Pancreas (tissue), 10 donors: ENCODE measurements around the gene LINGO1. TPM values are rescaled to one million over a fixed set of nuclear protein-coding genes. Genes with fewer than 3 reads are reported as not detected.
A peak's percentile ranks its signal among the peaks of the same experiment; 100 is the strongest.

Source experiments
- ATAC-seq, 4 donors: fragments of 200-7000 bp; cut with Tn5 transposase; one replicate each; pipeline versions ENCODE4 v1.8.0 to v1.9.1; 2020; ENCODE audit warnings: mild to moderate bottlenecking in 4 of 4, moderate library complexity in 4 of 4
- DNase-seq, 6 donors: peaks; one replicate each; pipeline ENCODE4 v3.0.0-alpha.2; 2020
- FAIRE-seq: peaks from 2 replicates; lab custom pipeline; 2012; peaks lifted over from hg19 to GRCh38; lab: Jason Lieb, UNC
- H3K27ac ChIP-seq, 4 donors: fragments of 200-600 bp; sonication (generic); 1 replicate in 3 of 4; 2 replicates in 1 of 4; pipeline versions ENCODE4 v1.5.0 to v1.8.0; 2020
- H3K27me3 ChIP-seq, 4 donors: fragments of 200-600 bp; one replicate each; pipeline ENCODE4 v1.8.0; 2021
- H3K36me3 ChIP-seq, 3 donors: fragments of 200-600 bp; sonication (generic) in 1 of 3; one replicate each; pipeline versions ENCODE4 v1.5.0 to v1.8.0; 2020 to 2021
- H3K4me1 ChIP-seq, 3 donors: fragments of 200-600 bp; one replicate each; pipeline ENCODE4 v1.8.0; 2021
- H3K4me3 ChIP-seq, 4 donors: fragments of 200-600 bp; sonication (generic) in 2 of 4; one replicate each; pipeline versions ENCODE4 v1.5.0 to v1.8.0; 2020 to 2021
- H3K9me3 ChIP-seq, 4 donors: fragments of 200-600 bp; one replicate each; pipeline ENCODE4 v1.8.0; 2021
- WGBS, 2 donors: extraction: QIAGEN DNeasy Blood & Tissue Kit; methylation state at CpG; one replicate each; pipeline ENCODE4 v1.1.7; 2013; 5-methylcytosine and 5-hydroxymethylcytosine counted together
- intact Hi-C, 3 donors: fragments of 100-400 bp; cut with DNase I; formaldehyde crosslinking; loops; one replicate each; pipeline versions ENCODE4 v1.11.1 to v1.14.2; 2022
- polyA plus RNA-seq, 2 donors: library from polyadenylated mRNA; stranded (reverse); fragments of 200-250 nt; gene quantifications; one replicate each; pipeline ENCODE4 v1.2.3, GENCODE V29; 2013
- total RNA-seq, 6 donors: library from RNA; stranded (reverse); fragmentation: NEBNext Ultra II Directional in 4 of 6; extraction: Animal tissue kit (Norgen Biotek cat#: 25700) in 4 of 6; gene quantifications; one replicate each; pipeline versions ENCODE4 v1.2.1 to v1.2.4, GENCODE V29; 2021 to 2023
- TF ChIP-seq, protein P1 (sequence below), 4 donors: fragments of 200-600 bp; sonication (generic) in 3 of 4; IDR thresholded peaks; one replicate each; pipeline versions ENCODE4 v1.5.0 to v1.8.0; 2021; ENCODE audit warnings: antibody characterized with exemption in 4 of 4
- donor health status: healthy with polysubstance abuse.
- donor health status: DM: no; HTN: no; CAD: no; lungs with moderate emphysema.
- donor health status: DM: no; HTN: no; CAD: no.
- donor health status: control.
- donor health status: control.
- donor health status: Bipolar disorder and iron deficiency.
- donor health status: DM: yes; HTN: yes; CAD: no.
- donor health status: DM: no; HTN: no; CAD: no.
- donor health status: DM: no; HTN: no; CAD: no.
- donor health status: DM: yes; HTN: yes; CAD: no.

The LINGO1 gene
- total and polyA plus RNA-seq, 8 donors = 0.80 to 3.0 (median 1.7) TPM

DNA sequence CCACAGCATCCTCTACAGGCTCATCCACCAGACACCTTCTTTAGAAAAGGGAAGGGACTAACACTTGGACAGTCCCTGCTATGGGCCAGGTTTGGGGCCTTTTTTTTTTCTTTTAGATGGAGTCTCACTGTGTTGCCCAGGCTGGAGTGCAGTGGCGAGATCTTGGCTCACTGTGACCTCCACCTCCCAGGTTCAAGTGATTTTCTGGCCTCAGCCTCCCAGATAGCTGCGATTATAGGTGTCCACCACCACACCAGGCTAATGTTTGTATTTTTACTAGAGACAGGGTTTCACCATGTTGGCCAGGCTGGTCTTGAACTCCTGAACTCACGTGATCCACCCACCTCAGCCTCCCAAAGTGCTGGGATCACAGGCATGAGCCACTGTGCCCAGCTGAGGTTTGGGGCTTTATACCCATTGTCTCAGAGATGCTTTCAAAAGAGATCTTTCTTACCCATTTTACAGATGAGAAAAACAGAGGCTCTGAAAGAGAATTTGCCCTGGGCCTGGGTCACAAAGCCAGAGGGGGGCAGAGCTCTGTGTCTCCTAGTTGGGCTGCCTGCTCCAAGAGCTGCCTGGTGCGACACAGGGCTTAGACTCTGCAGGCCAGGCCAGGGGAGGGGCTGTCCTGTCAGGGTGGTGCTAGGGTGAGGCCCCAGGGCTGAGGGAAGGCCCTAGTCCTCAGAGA is 11.6 kb downstream of the LINGO1 start:
- Histone ChIP-seq H3K4me3 (no peak overlapping the region), H3K9me3 (no peaks in the 10 kb centered on the region), H3K36me3 (no peaks in the 10 kb centered on the region), H3K4me1 (no peaks in the 10 kb centered on the region), H3K27ac (no peak overlapping the region), H3K27me3 (no peaks in the 10 kb centered on the region)
- FAIRE-seq (no peak), DNase-seq (no peak), ATAC-seq (no peak)
- TF ChIP-seq, protein P1, sequence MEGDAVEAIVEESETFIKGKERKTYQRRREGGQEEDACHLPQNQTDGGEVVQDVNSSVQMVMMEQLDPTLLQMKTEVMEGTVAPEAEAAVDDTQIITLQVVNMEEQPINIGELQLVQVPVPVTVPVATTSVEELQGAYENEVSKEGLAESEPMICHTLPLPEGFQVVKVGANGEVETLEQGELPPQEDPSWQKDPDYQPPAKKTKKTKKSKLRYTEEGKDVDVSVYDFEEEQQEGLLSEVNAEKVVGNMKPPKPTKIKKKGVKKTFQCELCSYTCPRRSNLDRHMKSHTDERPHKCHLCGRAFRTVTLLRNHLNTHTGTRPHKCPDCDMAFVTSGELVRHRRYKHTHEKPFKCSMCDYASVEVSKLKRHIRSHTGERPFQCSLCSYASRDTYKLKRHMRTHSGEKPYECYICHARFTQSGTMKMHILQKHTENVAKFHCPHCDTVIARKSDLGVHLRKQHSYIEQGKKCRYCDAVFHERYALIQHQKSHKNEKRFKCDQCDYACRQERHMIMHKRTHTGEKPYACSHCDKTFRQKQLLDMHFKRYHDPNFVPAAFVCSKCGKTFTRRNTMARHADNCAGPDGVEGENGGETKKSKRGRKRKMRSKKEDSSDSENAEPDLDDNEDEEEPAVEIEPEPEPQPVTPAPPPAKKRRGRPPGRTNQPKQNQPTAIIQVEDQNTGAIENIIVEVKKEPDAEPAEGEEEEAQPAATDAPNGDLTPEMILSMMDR (IDR thresholded peaks at IDR 0.05) = no peak
- 89 to 91% methylated on average over 4 of the region's 4 CpGs for WGBS, 2 donors
- intact Hi-C loops = no loop called here

DNA sequence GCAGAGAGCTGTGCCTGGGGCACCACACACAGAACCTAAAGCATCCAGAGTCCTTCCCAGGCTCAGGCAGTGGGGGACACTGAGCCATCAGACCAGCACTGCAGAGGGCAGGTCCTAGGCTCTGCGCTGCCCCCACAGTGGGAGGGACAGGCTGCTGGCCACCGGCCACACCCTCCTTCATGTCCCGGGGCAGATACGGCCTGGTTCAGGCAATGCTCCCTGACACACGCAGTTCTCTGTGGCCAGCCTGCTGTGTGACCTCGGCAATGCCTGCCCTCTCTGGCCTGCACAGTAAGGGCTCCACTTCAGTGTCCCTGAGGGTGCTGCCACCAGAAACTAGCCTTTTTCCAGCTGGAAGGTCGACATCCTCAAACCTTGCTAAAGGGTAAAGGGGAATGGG is 12.4 kb downstream of the LINGO1 start:
- H3K9me3 ChIP-seq = no peaks in the 10 kb centered on the region
- H3K4me1 ChIP-seq = no peaks in the 10 kb centered on the region
- FAIRE-seq (no peak), DNase-seq (no peak), ATAC-seq (no peak)
- H3K36me3 ChIP-seq = no peaks in the 10 kb centered on the region
- no peak overlapping the region for H3K4me3 ChIP-seq
- H3K27me3 ChIP-seq = no peaks in the 10 kb centered on the region
- WGBS, 2 donors = 79 to 84% methylated on average over 7 of the region's 7 CpGs
- TF ChIP-seq, protein P1 (IDR thresholded peaks at IDR 0.05) = no peak
- intact Hi-C loops = no loop called here
- H3K27ac ChIP-seq = no peak overlapping the region

DNA sequence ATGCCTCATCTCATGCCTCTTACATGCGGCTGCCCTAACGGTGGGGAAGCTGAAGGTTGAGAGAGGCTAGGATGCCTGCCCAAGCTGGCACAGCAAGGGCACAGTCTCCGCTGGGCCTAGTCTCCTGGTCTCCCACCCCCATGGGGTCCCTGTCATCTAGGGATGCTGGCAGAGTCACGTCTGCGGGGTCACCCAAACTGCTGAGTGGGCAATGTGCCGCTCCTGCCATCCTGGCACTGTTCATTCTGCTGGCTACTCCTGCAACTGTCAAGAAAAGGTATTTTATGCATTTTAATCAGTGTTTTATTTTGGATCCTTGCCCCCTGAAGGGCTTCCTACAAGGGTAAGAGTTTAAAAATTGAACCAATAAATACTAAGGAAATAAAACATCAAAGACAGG is 12.8 kb downstream of the LINGO1 start:
- intact Hi-C loops = no loop called here
- TF ChIP-seq, protein P1 (IDR thresholded peaks at IDR 0.05) = no peak
- no peak overlapping the region for H3K27ac ChIP-seq
- no peaks in the 10 kb centered on the region for H3K9me3 ChIP-seq
- H3K4me3 ChIP-seq = no peak overlapping the region
- ATAC-seq (no peak), FAIRE-seq (no peak), DNase-seq (no peak)
- 71 to 72% methylated on average over 6 of the region's 6 CpGs for WGBS, 2 donors
- H3K36me3 ChIP-seq = no peaks in the 10 kb centered on the region
- no peaks in the 10 kb centered on the region for H3K4me1 ChIP-seq
- H3K27me3 ChIP-seq = no peaks in the 10 kb centered on the region

DNA sequence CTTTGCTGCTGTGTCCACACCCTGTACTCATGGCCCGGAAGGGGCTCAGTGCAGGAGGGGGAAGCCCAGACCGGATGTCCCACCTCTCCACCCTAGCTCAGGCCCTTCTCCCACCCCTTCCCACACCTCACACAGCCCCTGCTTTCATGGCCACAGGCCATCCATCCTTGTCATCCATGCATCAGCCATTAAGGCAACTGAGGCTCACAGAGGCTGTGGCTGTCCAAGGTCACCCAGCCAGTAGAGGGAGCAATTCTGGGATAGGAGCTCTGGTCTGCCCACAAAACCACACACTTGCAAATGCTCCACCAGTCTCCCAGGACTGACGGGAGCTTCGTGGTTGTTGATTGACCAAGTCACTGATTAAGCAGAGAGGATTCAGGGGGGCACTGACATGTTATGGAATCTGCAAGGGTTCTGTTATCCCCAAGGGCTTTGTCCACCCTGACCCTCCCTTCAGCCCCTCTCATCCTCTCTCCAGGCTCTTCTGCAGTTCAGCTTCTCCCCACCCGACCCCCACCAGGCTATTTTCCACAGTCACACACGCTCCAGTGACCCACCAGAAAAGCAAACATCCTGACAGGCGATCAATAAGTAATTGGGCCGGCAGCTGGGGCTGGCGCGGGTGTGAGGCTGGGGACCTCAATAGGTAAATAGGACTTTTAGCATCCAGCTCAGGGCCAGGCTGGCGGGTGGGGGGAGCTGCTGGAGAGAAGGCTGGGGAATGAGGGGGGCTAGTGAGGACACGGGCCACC is 15.1 kb downstream of the LINGO1 start:
- H3K4me1 ChIP-seq = no peaks in the 10 kb centered on the region
- WGBS, 2 donors = 33% methylated on average over 12 of the region's 12 CpGs
- no peaks in the 10 kb centered on the region for H3K9me3 ChIP-seq
- H3K27me3 ChIP-seq = no peaks in the 10 kb centered on the region
- FAIRE-seq (no peak), DNase-seq (peak in 1 of 6 donors; percentile 21), ATAC-seq (peak in 2 of 4 donors; percentile 62 to 68)
- intact Hi-C loops = no loop called here
- H3K4me3 ChIP-seq = no peak overlapping the region
- TF ChIP-seq, protein P1 (IDR thresholded peaks at IDR 0.05) = peak in 1 of 4 donors; percentile 10
- H3K27ac ChIP-seq = no peak overlapping the region
- no peaks in the 10 kb centered on the region for H3K36me3 ChIP-seq

DNA sequence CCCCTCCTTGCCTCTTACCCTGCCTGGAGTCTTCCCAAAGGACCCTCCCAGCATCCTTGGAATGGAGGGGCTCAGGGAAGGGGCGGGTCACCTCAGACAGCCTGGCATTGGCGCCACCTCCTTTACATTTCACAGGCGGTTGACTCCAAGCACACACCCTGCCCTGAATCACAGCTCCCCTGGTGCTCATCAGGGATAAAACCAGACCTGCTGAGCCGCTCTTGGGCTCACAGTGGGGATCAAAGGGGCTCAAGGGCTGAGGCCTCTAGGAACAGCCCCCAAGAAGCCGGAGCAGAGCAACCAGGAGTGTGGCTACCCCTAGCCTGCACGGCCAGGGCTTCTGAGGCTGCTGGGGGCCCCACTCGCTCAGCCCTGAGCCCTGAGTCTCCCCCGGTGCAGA is 16.6 kb downstream of the LINGO1 start:
- no peak for DNase-seq
- whole genome bisulfite sequencing, 2 donors = 90 to 98% methylated on average over 8 of the region's 8 CpGs
- Histone ChIP-seq H3K27me3 (no peaks in the 10 kb centered on the region), H3K27ac (no peak overlapping the region), H3K4me1 (no peaks in the 10 kb centered on the region), H3K9me3 (no peaks in the 10 kb centered on the region), H3K4me3 (no peak overlapping the region), H3K36me3 (no peaks in the 10 kb centered on the region)
- TF ChIP-seq, protein P1 (IDR thresholded peaks at IDR 0.05) = no peak
- intact Hi-C loops = no loop called here
- no peak for ATAC-seq
- FAIRE-seq = no peak
